Cardiac septum (tissue), 1 donor: Measurements from ENCODE around the gene PRMT9. TPM values are rescaled to one million over a fixed set of nuclear protein-coding genes. Genes with fewer than 3 reads are reported as not detected.

Experiments
- DNase-seq: peaks from one replicate; pipeline ENCODE4 v3.0.0-alpha.2; 2020; ENCODE audit warnings: low spot score
- intact Hi-C: fragments of 100-400 bp; cut with DNase I; formaldehyde crosslinking; loops from one replicate; pipeline ENCODE4 v1.14.0; 2022
- total RNA-seq: library from RNA; stranded (reverse); fragmentation: NEBNext Ultra II Directional; extraction: Animal tissue kit (Norgen Biotek cat#: 25700); gene quantifications from one replicate; pipeline ENCODE4 v1.2.1, GENCODE V29; 2021
- donor health status: DM: no; HTN: no; CAD: no.

Gene PRMT9
- total RNA-seq, 1 donor from 2014 or later, result 6.8 TPM

DNA sequence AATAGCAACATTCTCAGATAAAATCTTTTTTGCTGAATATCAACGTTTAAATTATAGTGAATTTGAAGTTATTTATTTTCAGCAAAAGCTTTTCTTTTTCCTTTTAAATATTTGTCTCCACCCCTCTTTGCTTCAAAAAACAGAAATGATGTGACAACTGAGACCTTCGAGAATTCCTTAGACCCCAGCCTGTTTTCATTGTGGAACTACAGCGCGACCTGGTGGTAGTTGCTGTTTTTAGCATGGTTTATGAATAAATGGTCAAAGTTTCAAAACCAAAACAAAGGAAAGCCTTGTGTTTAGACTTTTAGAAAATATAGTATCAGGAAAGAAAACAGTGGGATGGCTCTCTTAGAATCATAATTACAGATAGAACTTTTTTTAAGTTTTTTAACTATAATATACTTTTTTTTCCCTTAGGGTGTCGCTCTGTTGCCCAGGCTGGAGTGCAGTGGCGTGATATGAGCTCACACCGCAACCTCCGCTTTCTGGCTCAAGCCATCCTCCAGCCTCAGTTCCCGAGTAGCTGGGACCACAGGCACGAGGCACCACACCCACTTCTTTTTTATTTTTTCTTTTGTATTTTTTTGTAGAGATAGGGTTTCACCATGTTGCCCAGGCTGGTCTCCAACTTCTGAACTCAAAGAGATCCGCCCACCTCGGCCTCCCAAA is 93.6 kb downstream of the PRMT9 start:
- intact Hi-C loops, result loop anchor here (2.0 kb wide), 2 partner anchors 430 to 480 kb away; no protein-coding TSS in a partner anchor
- no peak for DNase-seq

DNA sequence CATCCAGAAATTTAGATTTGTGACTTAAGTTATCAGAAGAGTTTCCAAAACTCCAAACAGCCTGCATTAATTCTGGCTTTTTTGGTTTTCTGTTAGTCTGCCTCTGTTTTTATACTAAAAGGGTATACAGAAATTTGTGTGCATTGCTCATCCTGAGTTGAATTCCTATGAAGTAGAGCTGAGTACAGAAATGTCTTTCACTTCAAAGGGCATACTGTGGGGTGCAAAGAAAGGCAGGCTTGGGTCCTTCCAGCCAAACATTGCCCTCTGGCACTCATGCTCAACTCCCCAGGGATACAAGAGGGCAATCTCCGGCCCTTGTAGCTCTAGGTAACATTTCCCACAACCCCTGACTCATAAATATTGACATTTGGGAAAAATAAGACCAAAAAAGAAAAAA is 94.4 kb downstream of the PRMT9 start:
- intact Hi-C loops, result loop anchor here (5.0 kb wide), 1 partner anchor 567 kb away; no protein-coding TSS in a partner anchor
- no peak for DNase-seq

Other genes with a start within 250 kb of the PRMT9 start
- gene EDNRA, start 203.1 kb downstream of the PRMT9 start, total RNA-seq, result 15.4 TPM
- gene TMEM184C, start 66.8 kb downstream of the PRMT9 start, total RNA-seq, result 19.0 TPM
- 41.8 TPM for gene ARHGAP10, start 47.9 kb upstream of the PRMT9 start, total RNA-seq